ENCODE measurements around the gene FAM50A.

- TF ChIP-seq CTCF (conservative IDR thresholded peaks at IDR 0.05; ENCODE audit: low read depth, low read length) (no peak), EZH2 (IDR thresholded peaks at IDR 0.05; ENCODE audit: low read length, unreplicated experiment) (no peak), EZH2phosphoT487 (IDR thresholded peaks at IDR 0.05; ENCODE audit: borderline replicate concordance, low read length) (no peak)
Measured at GRCh38 chrX:154401045-154401799, 42.7 kb upstream of the FAM50A start.

Measured in PC-3 (cell line).